Measurements from ENCODE around the gene JPH2.

- TF ChIP-seq CTCF (conservative IDR thresholded peaks at IDR 0.05; ENCODE audit: low read depth, low read length), result no peak
- no peak for TF ChIP-seq ELK1 (IDR thresholded peaks at IDR 0.05; ENCODE audit: borderline replicate concordance, low read depth, low read length)
- no peak for TF ChIP-seq RAD21 (IDR thresholded peaks at IDR 0.05; ENCODE audit: low read length)
- TF ChIP-seq POLR2A (IDR thresholded peaks at IDR 0.05; ENCODE audit: low read depth, low read length), result no peak
- no peak for TF ChIP-seq MXI1 (IDR thresholded peaks at IDR 0.05; ENCODE audit: borderline replicate concordance, low read depth, low read length)
- no peak for TF ChIP-seq RFX5 (IDR thresholded peaks at IDR 0.05; ENCODE audit: low read depth, low read length)
Measured at GRCh38 chr20:44071057-44071456, 115.9 kb downstream of the JPH2 start.
